Measurements from ENCODE around the gene KDM7A. TPM values are rescaled to one million over a fixed set of nuclear protein-coding genes. Genes with fewer than 3 reads are reported as not detected.

KDM7A gene
- total RNA-seq, 1 experiment from 2014 or later = 6.6 TPM

- Histone ChIP-seq H3K14ac (ENCODE audit: insufficient read depth, low read length) (no peak overlapping the region), H3K4me2 (ENCODE audit: insufficient read depth, insufficient read length, low read length) (no peak overlapping the region), H2BK12ac (ENCODE audit: insufficient read length, low read depth, low read length) (no peak overlapping the region), H3K9ac (ENCODE audit: extremely low read depth, insufficient read length, low read length) (no peak overlapping the region), H3K4ac (ENCODE audit: low read depth, low read length) (no peak overlapping the region), H3K79me2 (ENCODE audit: insufficient read depth, low read length) (no peaks in the 10 kb centered on the region), H2AK5ac (ENCODE audit: insufficient read length, low read length) (no peak overlapping the region), H3T11ph (ENCODE audit: low read length) (no peak overlapping the region), H4K8ac (replicated peaks; ENCODE audit: insufficient read length, low read depth, low read length) (no peak overlapping the region), H3K27me3 (ENCODE audit: insufficient read depth, low read length) (no peaks in the 10 kb centered on the region; the same call in 1 of the 2 replicates), H2AFZ (ENCODE audit: low read length) (no peak overlapping the region), H4K91ac (ENCODE audit: insufficient read length, low read depth, low read length) (no peak overlapping the region), H2BK120ac (ENCODE audit: low read depth, low read length, poor library complexity, severe bottlenecking) (no peak overlapping the region), H2BK15ac (ENCODE audit: low read depth, low read length) (no peak overlapping the region), H3K23ac (ENCODE audit: insufficient read length, low read depth, low read length) (no peak overlapping the region), H2BK5ac (ENCODE audit: insufficient read length, low read length) (no peak overlapping the region), H4K20me1 (ENCODE audit: control insufficient read depth, insufficient read depth, insufficient read length) (no peaks in the 10 kb centered on the region), H2BK20ac (ENCODE audit: low read depth, low read length, poor library complexity, severe bottlenecking) (no peak overlapping the region), H4K5ac (ENCODE audit: insufficient read length, low read depth, low read length) (no peak overlapping the region), H3K27ac (ENCODE audit: insufficient read length, low read depth, low read length) (no peak overlapping the region), H3K23me2 (ENCODE audit: insufficient read length, low read depth, low read length, poor library complexity, severe bottlenecking) (peaks cover 3% of the 10 kb centered on the region), H3K4me1 (ENCODE audit: insufficient read depth, low read length) (no peaks in the 10 kb centered on the region), H3K56ac (ENCODE audit: insufficient read length, low read depth, low read length) (no peak overlapping the region), H3K9me3 (ENCODE audit: control insufficient read depth, low read depth, low read length) (no peaks in the 10 kb centered on the region), H3K18ac (ENCODE audit: insufficient read length, low read depth, low read length) (no peak overlapping the region), H3K79me1 (ENCODE audit: insufficient read depth, low read depth, low read length, poor library complexity, severe bottlenecking) (no peaks in the 10 kb centered on the region)
- Mint-ChIP-seq H3K36me3 (ENCODE audit: insufficient read depth in 1 of 3, low read depth in 3 of 3) (peaks cover 2 to 21% (median 7%) of the 10 kb centered on the region in 3 experiments; a peak in 5 of 7 replicates), H3K27ac (no peak overlapping the region), H3K4me1 (peaks cover 0 to 5% of the 10 kb centered on the region in 2 experiments; a peak in 1 of 4 replicates), H3K27me3 (ENCODE audit: low read depth) (peaks cover 22% of the 10 kb centered on the region), H3K9me3 (peaks cover 16 to 17% of the 10 kb centered on the region in 2 experiments), H3K4me3 (no peak overlapping the region)
- no CpG with 5 or more reads among the region's 2 CpGs for WGBS (ENCODE audit: extremely low coverage, insufficient read length, low lambda C conversion rate)
- TF ChIP-seq CTCF (conservative IDR thresholded peaks at IDR 0.05) = no peak
- DNase-seq = no peak
Observed at GRCh38 chr7:140067052-140067451, 109.7 kb downstream of the KDM7A start.

All from H9 (cell line).